Parathyroid adenoma (tissue), 2 donors: ENCODE results near the gene NRROS.
"Not testable (repeated sequence)": the region's sequence is repeated elsewhere in the genome, so short reads cannot be mapped to it uniquely, and the experiment has no call there.

ENCODE experiments used
- H2AFZ ChIP-seq: fragments of 300-600 bp; sonication (generic); one replicate; pipeline ENCODE4 v1.7.0; 2017; ENCODE audit warnings: antibody characterized with exemption, mild to moderate bottlenecking
- H3K27ac ChIP-seq: fragments of 300-600 bp; sonication (generic); one replicate; pipeline ENCODE4 v1.7.0; 2017
- H3K27me3 ChIP-seq: fragments of 300-600 bp; sonication (generic); one replicate; pipeline ENCODE4 v1.7.0; 2017; ENCODE audit warnings: low read length; ENCODE audit not compliant: control insufficient read depth, insufficient read depth
- H3K36me3 ChIP-seq: fragments of 300-600 bp; sonication (generic); one replicate; pipeline ENCODE4 v1.7.0; 2017; ENCODE audit warnings: low read length; ENCODE audit not compliant: control insufficient read depth, insufficient read depth
- H3K4me1 ChIP-seq: fragments of 300-600 bp; sonication (generic); one replicate; pipeline ENCODE4 v1.7.0; 2017; ENCODE audit warnings: control low read depth
- H3K4me2 ChIP-seq: fragments of 300-600 bp; sonication (generic); one replicate; pipeline ENCODE4 v1.7.0; 2017; ENCODE audit warnings: low read length
- H3K4me3 ChIP-seq: fragments of 300-600 bp; sonication (generic); one replicate; pipeline ENCODE4 v1.7.0; 2017; ENCODE audit warnings: low read depth, low read length
- H3K79me2 ChIP-seq: fragments of 300-600 bp; sonication (generic); one replicate; pipeline ENCODE4 v1.7.0; 2017; ENCODE audit warnings: control low read depth
- H3K9ac ChIP-seq: fragments of 300-600 bp; sonication (generic); one replicate; pipeline ENCODE4 v1.7.0; 2017; ENCODE audit warnings: mild to moderate bottlenecking
- H3K9me3 ChIP-seq: fragments of 300-600 bp; sonication (generic); one replicate; pipeline ENCODE4 v1.7.0; 2017; ENCODE audit warnings: low read length; ENCODE audit not compliant: control insufficient read depth
- TF ChIP-seq, protein P1 (sequence below): fragments of 300-600 bp; sonication (generic); IDR thresholded peaks from one replicate; pipeline ENCODE4 v1.7.0; 2017; ENCODE audit warnings: antibody characterized with exemption, mild to moderate bottlenecking
- donor health status: primary hyperparathyroidism.

Gene NRROS

DNA sequence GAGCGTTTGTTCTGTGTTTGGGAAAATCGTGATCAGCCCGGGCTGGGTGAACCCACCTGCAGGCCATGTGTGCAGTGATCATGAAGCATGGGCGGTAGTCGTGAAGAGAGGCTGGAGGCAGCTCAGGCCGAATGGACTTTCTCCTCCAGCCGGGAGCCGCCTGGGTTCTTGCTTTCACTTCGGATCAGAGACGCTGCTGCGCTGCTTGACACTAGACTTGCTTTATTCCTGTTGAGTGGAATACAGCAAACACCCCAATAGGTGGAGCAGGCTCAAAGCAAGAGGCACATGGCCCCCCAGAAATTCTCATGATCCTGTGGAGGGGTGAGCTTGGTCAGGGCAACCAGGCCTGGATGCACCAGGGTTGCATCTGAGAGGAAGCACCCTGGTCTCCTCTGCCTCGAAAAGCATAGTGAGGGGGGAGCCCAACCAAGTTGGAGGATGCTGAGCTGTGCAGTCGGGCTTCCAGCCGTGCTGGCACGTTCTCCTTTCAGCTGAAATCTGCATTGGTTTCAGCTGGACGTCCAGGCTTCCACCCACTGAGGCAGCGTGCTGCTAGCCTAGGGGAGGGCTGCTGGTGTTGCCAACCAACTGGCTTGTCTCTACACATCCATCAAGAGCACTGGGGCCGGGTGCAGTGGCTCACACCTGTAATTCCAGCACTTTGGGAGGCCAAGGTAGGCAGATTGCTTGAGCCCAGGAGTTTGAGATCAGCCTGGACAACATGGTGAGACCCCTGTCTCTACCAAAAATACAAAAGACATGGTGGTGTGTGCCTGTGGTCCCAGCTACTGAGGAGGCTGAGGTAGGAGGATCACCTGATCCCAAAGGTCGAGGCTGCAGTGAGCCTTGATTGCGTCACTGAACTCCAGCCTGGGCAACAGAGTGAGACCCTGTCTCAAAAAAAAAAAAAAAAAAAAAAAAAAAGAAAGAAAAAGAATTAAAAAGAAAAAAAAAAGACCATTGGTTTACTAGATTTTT is 2.8 kb upstream of the NRROS start:
- Histone ChIP-seq H3K27ac (no peak overlapping the region), H3K4me3 (no peak overlapping the region), H3K4me2 (no peak overlapping the region), H3K9me3 (no peaks in the 10 kb centered on the region), H3K27me3 (no peaks in the 10 kb centered on the region), H3K9ac (no peak overlapping the region), H3K4me1 (peaks cover 3% of the 10 kb centered on the region), H2AFZ (no peak overlapping the region), H3K36me3 (no peaks in the 10 kb centered on the region), H3K79me2 (no peaks in the 10 kb centered on the region)
- TF ChIP-seq, protein P1, sequence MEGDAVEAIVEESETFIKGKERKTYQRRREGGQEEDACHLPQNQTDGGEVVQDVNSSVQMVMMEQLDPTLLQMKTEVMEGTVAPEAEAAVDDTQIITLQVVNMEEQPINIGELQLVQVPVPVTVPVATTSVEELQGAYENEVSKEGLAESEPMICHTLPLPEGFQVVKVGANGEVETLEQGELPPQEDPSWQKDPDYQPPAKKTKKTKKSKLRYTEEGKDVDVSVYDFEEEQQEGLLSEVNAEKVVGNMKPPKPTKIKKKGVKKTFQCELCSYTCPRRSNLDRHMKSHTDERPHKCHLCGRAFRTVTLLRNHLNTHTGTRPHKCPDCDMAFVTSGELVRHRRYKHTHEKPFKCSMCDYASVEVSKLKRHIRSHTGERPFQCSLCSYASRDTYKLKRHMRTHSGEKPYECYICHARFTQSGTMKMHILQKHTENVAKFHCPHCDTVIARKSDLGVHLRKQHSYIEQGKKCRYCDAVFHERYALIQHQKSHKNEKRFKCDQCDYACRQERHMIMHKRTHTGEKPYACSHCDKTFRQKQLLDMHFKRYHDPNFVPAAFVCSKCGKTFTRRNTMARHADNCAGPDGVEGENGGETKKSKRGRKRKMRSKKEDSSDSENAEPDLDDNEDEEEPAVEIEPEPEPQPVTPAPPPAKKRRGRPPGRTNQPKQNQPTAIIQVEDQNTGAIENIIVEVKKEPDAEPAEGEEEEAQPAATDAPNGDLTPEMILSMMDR = no peak

DNA sequence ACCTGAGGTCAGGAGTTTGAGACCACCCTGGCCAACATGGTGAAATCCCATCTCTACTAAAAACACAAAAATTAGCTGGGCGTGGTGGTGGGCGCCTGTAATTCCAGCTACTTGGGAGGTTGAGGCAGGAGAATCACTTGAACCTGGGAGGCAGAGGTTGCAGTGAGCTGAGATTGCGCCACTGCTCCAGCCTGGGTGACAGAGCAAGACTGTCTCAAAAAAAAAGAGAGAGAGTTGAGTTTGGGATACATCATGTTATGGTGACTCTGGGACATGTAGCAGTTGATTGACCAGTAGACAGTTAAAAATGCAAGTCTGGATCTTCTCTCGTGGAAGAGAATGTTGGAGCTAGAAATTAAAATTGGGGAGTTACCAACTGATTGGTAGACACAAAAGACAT is 1.6 kb upstream of the NRROS start:
- not testable (repeated sequence) for H3K79me2 ChIP-seq, H2AFZ ChIP-seq, H3K4me2 ChIP-seq, H3K27ac ChIP-seq, H3K4me1 ChIP-seq, H3K9ac ChIP-seq, H3K4me3 ChIP-seq, H3K9me3 ChIP-seq, H3K27me3 ChIP-seq, H3K36me3 ChIP-seq

DNA sequence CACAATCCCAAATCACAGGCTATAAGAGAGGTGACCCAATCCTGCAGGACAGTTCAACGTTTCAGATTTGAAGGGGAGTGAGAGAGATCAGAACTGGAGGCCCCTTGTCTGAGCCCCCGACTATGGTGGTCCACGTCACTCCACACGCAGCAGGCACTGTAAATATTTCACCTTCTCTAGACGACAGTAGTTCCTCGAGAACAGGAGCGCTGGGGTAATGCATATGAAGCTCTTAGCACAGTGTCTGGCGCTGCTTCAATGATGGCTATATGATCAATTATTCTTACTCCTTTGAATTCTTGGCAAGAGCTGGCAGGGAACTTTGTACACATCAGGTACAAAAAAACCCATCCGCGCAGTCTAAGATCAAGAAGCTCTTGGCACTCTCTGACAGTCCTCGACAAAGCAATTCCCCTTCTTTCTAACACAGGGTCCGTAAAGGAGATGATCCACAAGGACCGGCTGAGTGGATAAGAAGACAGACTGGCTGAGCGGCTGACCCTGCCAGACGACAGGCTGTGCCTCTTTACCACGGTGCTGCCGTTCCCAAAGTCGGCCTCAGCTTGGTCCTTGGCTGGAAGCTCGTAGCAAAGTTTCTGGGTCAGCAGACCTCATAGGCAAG is 522 bp upstream of the NRROS start:
- TF ChIP-seq, protein P1 = no peak
- Histone ChIP-seq H3K27me3 (no peaks in the 10 kb centered on the region), H3K4me2 (peak overlapping the region; percentile 75), H3K4me1 (peaks cover 3% of the 10 kb centered on the region), H3K36me3 (no peaks in the 10 kb centered on the region), H3K9ac (no peak overlapping the region), H3K9me3 (no peaks in the 10 kb centered on the region), H2AFZ (peak overlapping the region; percentile 83), H3K4me3 (peak overlapping the region; percentile 43), H3K79me2 (no peaks in the 10 kb centered on the region), H3K27ac (no peak overlapping the region)

DNA sequence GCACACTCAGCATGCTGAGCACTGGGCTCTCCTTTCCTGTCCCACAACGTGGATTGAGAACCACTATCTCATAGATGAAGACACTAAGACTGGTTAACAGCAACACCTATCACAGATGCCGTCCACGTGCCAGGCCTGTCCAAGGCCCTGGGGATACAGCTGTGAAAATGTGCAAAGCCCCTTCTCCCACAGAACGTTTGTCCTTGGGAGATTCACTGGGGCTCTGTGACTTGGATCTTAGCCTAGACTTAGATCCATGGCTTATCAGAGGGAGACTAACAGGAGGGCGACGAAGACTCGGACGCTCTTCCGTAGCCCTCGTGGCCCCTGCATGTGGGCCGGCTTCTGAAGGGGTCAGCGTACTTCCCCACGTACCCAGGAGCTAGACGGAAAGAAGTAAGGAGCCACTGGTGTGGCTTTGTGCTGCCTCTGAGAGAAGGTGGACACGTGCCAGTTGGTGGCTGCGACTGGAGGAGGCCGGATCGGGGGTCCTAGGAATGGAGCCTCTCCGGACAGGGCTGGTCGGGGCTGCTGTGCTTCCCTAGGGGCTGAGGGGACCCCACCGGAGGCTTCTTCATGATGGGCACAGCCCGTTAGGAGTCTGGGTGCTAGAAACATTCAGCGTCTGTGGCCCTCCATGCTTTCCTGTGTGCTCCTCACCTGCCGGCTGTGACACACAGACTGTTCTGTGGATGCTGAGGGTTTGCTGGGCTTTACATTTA is 964 bp downstream of the NRROS start:
- no peak overlapping the region for H2AFZ ChIP-seq
- H3K4me1 ChIP-seq = peaks cover 3% of the 10 kb centered on the region
- H3K27me3 ChIP-seq = no peaks in the 10 kb centered on the region
- no peaks in the 10 kb centered on the region for H3K36me3 ChIP-seq
- H3K9ac ChIP-seq = no peak overlapping the region
- H3K79me2 ChIP-seq = no peaks in the 10 kb centered on the region
- no peak overlapping the region for H3K27ac ChIP-seq
- TF ChIP-seq, protein P1 = no peak
- H3K4me3 ChIP-seq = peak overlapping the region; percentile 43
- H3K9me3 ChIP-seq = no peaks in the 10 kb centered on the region
- H3K4me2 ChIP-seq = peak overlapping the region; percentile 75
